ENCODE data around the gene KPNA4.
"Not testable (repeated sequence)": the region's sequence is repeated elsewhere in the genome, so short reads cannot be mapped to it uniquely, and the experiment has no call there.

Gene KPNA4

DNA sequence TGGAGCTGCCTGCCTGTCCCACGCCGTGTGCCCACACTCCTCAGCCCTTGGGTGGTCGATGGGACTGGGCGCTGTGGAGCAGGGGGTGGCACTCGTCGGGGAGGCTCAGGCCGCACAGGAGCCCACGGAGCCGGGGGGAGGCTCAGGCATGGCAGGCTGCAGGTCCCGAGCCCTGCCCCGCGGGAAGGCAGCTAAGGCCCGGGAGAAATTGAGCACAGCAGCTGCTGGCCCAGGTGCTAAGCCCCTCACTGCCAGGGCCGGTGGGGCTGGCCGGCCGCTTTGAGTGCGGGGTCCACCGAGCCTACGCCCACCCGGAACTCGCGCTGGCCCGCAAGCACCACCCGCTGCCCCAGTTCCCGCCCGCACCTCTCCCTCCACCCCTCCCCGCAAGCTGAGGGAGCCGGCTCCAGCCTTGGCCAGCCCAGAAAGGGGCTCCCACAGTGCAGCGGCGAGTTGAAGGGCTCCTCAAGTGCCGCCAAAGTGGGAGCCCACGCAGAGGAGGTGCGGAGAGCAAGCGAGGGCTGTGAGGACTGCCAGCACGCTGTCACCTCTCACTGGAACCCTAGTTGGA is 8.7 kb upstream of the KPNA4 start:
- not testable (repeated sequence) for DNase-seq (ENCODE audit: low read depth in 2 of 2)

DNA sequence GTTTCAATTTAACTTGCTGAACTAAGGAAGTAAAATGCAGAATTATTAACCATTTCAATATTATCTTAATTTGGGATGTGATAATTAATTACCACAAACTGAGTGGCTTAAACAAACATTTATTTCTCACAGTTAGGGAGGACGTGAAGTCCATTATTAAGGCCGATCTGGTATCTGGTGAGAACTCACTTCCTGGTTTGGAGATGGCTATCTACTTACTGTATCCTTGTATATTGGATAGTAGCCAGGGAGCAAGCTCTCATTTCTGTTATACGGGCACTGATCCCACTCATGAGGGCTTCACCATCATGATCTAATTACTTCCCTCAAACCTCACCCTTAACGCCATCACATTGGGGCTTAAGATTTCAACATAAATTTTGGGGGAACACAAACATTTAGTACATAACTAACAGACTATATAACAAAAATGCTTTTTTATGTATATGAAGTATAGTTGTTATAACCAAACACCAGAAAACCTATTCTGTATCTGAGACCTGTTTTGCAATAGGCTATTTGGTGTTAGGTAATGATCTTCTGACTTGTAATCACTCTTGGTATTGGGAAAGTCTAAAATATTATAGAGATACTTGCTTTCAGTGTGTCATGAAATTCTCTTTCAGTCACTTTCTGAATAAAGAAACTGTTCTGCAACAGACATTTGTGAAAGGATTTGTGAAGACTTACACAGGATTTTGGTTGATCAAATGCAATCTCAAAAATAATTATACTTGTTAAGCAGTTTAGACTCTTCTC is 4.7 kb upstream of the KPNA4 start:
- DNase-seq (ENCODE audit: low read depth in 2 of 2): no peak

DNA sequence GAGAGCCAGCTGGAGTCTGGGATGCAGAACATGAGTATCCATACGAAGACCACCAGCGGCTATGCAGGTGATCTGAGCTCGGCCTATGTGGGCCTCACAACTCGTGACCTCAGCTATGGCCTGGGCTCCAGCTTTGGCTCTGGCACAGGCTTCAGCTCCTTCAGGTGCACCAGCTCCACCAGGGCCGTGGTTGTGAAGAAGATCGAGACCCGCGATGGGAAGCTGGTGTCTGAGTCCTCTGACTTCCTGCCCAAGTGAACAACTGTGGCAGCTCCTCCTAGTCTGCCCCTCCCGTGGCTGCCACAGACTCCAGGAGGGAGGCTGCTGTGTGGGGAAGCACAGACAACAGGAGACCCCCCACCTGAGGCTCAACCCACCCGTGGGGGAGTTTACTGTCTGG is 3.6 kb upstream of the KPNA4 start:
- no peak for DNase-seq (ENCODE audit: low read depth in 2 of 2)

- no peak for DNase-seq (ENCODE audit: low read depth in 2 of 2)
Observed at GRCh38 chr3:160567774-160568173, 2.4 kb upstream of the KPNA4 start.

- DNase-seq (ENCODE audit: low read depth in 2 of 2): no peak
Observed at GRCh38 chr3:160566499-160566898, 1.1 kb upstream of the KPNA4 start.

DNA sequence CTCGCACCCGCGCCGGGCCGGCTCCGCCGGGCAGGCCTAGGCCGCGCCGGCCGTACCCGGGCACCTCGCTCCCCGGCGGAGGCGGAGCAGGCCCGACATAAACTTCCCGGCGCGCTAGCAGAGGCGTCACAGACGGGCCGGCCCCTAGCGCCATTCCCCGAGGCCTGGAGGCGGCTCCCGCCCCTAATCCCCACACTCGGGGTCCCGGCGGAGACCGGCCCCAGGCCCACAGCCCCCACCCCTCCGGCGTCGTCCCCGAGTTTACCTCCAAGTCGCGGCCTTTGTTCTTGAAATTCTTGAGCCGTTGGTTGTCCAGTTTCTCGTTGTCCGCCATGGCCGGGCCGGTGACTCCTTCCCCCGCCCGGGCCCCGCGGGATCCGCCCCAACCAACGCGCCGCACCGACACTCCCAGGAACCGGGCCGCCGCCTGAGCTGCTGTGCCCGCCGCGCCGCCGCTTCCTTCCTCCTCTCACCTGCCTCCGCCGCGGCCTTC is 376 bp downstream of the KPNA4 start:
- DNase-seq (ENCODE audit: low read depth in 2 of 2): peak; percentile 20 to 25

GRCh38 chr3:160564258-160564911 is 986 bp downstream of the KPNA4 start:
- no peak for DNase-seq (ENCODE audit: low read depth in 2 of 2)

GRCh38 chr3:160562952-160563351 is 2.4 kb downstream of the KPNA4 start:
- DNase-seq (ENCODE audit: low read depth in 2 of 2): no peak

- no peak for DNase-seq (ENCODE audit: low read depth in 2 of 2)
Observed at GRCh38 chr3:160557571-160557970, 7.8 kb downstream of the KPNA4 start.

- no peak for DNase-seq (ENCODE audit: low read depth in 2 of 2)
Observed at GRCh38 chr3:160556141-160556540, 9.2 kb downstream of the KPNA4 start.

DNA sequence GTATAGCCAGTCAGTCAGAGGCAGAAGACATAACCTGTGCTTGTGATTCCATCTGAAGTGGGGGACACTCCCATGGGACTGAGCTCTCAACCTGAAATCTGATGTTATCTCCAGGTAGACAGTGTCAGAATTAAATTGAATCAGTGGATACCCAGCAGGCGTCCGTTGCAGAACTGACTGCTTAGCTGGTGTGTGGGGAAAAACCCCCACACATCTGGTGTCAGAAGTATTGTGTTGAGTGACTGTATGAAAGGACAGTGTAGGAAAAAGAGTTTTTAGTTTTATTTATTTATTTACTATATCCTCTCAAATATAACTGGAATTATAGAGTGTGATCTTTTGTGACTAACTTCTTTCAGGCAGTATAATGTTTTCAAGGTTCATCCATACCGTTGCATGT is 10.4 kb downstream of the KPNA4 start:
- no peak for DNase-seq (ENCODE audit: low read depth in 2 of 2)

GRCh38 chr3:160553827-160554226 is 11.5 kb downstream of the KPNA4 start:
- DNase-seq (ENCODE audit: low read depth in 2 of 2): no peak

DNA sequence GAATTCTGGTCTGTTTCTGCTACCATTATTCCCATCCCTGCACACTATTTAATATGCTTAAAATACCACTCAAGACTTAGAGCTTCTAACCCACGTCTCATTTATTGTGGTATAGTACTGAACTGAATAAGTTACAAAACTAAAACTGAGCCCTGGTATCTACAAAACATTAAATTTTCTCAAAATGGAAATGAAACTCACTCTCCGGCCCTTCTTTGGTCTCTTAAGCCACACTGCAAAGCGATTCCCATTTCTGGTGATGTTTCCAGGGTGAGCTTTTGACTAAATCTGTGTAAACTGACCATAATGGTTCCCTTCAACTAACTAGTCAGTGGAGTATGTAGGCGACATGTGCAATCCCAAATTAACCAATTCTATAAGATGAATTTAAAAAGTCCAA is 18.6 kb downstream of the KPNA4 start:
- no peak for DNase-seq (ENCODE audit: low read depth in 2 of 2)

DNA sequence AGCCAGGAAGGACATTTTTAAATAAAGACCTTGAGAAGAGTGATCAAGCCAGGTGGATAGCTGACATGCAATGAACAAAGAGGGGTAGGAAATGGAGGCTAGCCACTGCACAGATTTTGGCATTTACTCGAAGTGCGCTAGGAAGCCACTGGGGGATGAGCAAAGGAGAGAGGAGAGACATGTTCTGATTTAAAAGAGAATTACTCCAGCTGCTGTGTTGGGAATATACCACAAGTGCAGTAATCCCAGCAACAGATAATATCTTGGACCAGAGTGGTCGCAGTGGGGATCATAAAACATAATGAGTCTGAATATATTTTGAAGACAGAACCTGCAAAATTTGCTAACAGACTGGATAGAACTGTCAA is 19.9 kb downstream of the KPNA4 start:
- DNase-seq (ENCODE audit: low read depth in 2 of 2): no peak

GRCh38 chr3:160544844-160545503 is 20.4 kb downstream of the KPNA4 start:
- DNase-seq (ENCODE audit: low read depth in 2 of 2): no peak

- no peak for DNase-seq (ENCODE audit: low read depth in 2 of 2)
Observed at GRCh38 chr3:160540551-160540950, 24.8 kb downstream of the KPNA4 start.

DNA sequence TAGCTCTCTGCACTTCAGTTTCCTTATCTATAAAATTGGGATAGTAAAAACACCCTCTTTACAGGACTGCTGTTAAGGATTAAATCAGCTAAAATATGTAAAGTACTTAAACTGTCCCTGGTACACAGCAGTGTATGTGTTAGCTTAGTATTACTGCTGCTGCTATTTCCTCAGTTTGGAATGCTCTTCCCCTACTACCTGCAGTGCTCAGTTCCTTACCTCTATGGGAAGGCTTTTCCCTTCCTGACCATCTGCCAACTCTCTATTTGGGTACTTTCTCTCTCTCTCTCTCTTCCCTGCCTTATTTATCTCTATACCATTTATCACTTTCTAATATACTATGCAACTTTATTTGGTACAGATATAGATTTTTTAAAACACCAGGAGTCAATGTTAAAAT is 26.5 kb downstream of the KPNA4 start:
- no peak for DNase-seq (ENCODE audit: low read depth in 2 of 2)

- no peak for DNase-seq (ENCODE audit: low read depth in 2 of 2)
Observed at GRCh38 chr3:160537729-160538128, 27.6 kb downstream of the KPNA4 start.

- no peak for DNase-seq (ENCODE audit: low read depth in 2 of 2)
Observed at GRCh38 chr3:160532371-160532770, 33.0 kb downstream of the KPNA4 start.

GRCh38 chr3:160531311-160531710 is 34.1 kb downstream of the KPNA4 start:
- no peak for DNase-seq (ENCODE audit: low read depth in 2 of 2)

DNA sequence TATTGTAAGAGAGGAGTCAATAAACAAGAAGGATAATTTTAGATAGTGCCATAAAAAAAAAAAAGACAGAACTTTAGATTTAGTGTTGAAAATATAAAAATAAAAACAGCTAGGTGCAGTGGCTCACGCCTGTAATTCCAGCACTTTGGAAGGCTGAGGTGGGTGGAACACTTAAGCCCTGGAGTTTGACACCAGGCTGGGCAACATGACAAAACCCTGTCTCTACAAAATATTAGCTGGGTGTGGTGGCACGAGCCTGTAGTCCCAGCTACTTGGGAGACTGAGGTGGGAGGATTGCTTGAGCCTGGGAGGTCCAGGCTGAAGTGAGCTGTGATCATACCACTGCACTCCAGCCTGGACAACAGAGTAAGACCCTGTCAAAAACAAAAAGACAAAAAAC is 49.0 kb downstream of the KPNA4 start:
- DNase-seq (ENCODE audit: low read depth in 2 of 2): not testable (repeated sequence)

- DNase-seq (ENCODE audit: low read depth in 2 of 2): no peak
Observed at GRCh38 chr3:160501325-160501724, 64.0 kb downstream of the KPNA4 start.

DNA sequence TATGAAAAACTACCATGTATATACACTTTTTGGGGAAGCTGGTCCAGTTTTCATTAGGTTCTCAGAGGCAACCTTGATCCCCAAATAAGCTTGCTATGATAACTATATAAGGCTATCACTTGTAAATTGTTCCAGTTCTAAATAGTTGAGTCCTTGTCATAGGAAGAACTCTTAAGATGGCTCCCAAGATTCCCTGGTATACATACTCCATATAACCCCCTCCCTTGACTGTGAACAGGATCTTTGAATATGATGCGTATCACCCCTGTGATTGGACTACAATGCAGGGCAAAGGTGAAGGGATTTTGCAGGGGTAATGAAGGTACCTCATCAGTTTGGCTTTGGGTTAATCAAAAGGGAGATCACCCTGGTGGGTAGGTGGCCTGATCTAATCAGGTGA is 67.2 kb downstream of the KPNA4 start:
- DNase-seq (ENCODE audit: low read depth in 2 of 2): no peak
